SK-N-SH treated with all-trans-retinoic acid at 6 μM for 48 hours (cell line): Measurements from ENCODE around the gene P3H1.

Experiments used
- ATAC-seq: fragments of 200-7000 bp; cut with Tn5 transposase; 3 replicates; pipeline ENCODE4 v1.9.1; 2020; ENCODE audit warnings: mild to moderate bottlenecking, moderate library complexity
- ARNTL ChIP-seq: fragments of 450-650 bp; formaldehyde crosslinking; IDR thresholded peaks from 2 replicates; pipeline ENCODE4 v1.5.0; 2020; ENCODE audit warnings: low read depth, mild to moderate bottlenecking, moderate library complexity, borderline replicate concordance
- CSDC2 ChIP-seq: fragments of 250-450 bp; sonication (Bioruptor Pico); IDR thresholded peaks from 2 replicates; pipeline ENCODE4 v1.5.0; 2020; ENCODE audit warnings: mild to moderate bottlenecking, moderate library complexity
- ESRRG ChIP-seq: fragments of 250-450 bp; sonication (Bioruptor Pico); IDR thresholded peaks from 2 replicates; pipeline ENCODE4 v1.6.1; 2021; ENCODE audit warnings: mild to moderate bottlenecking
- GLIS3 ChIP-seq: fragments of 250-450 bp; sonication (Bioruptor Pico); IDR thresholded peaks from 2 replicates; pipeline ENCODE4 v1.5.0; 2020; ENCODE audit warnings: mild to moderate bottlenecking, moderate library complexity
- ISL1 ChIP-seq: fragments of 250-450 bp; sonication (Bioruptor Pico); IDR thresholded peaks from 2 replicates; pipeline ENCODE4 v2.1.2; 2022; ENCODE audit warnings: mild to moderate bottlenecking, moderate library complexity
- PATZ1 ChIP-seq: fragments of 250-450 bp; sonication (Bioruptor Pico); IDR thresholded peaks from 2 replicates; pipeline ENCODE4 v1.8.0; 2020; ENCODE audit warnings: mild to moderate bottlenecking, moderate library complexity, borderline replicate concordance
- PPARA ChIP-seq: fragments of 250-450 bp; sonication (Bioruptor Pico); IDR thresholded peaks from 2 replicates; pipeline ENCODE4 v1.5.0; 2020; ENCODE audit warnings: mild to moderate bottlenecking, borderline replicate concordance
- RARB ChIP-seq: fragments of 250-450 bp; sonication (Bioruptor Pico); IDR thresholded peaks from 2 replicates; pipeline ENCODE4 v1.8.0; 2021; ENCODE audit warnings: mild to moderate bottlenecking, moderate library complexity
- SNAI2 ChIP-seq: fragments of 250-450 bp; sonication (Bioruptor Pico); IDR thresholded peaks from 2 replicates; pipeline ENCODE4 v1.5.0; 2020; ENCODE audit warnings: mild to moderate bottlenecking, moderate library complexity
- TCF4 ChIP-seq: fragments of 250-450 bp; sonication (Bioruptor Pico); IDR thresholded peaks from 2 replicates; pipeline ENCODE4 v1.8.0; 2021; ENCODE audit warnings: mild to moderate bottlenecking, moderate library complexity, borderline replicate concordance
- TOX ChIP-seq: fragments of 250-450 bp; sonication (Bioruptor Pico); IDR thresholded peaks from 2 replicates; pipeline ENCODE4 v1.8.0; 2021; ENCODE audit warnings: mild to moderate bottlenecking, moderate library complexity, borderline replicate concordance
- ZFP3 ChIP-seq: fragments of 250-450 bp; sonication (Bioruptor Pico); IDR thresholded peaks from 2 replicates; pipeline ENCODE4 v1.5.0; 2020; ENCODE audit warnings: mild to moderate bottlenecking, moderate library complexity
- ZFP30 ChIP-seq: fragments of 450-650 bp; formaldehyde crosslinking; IDR thresholded peaks from 2 replicates; pipeline ENCODE4 v1.5.0; 2022; ENCODE audit warnings: mild to moderate bottlenecking, moderate library complexity
- ZNF565 ChIP-seq: fragments of 450-650 bp; formaldehyde crosslinking; conservative IDR thresholded peaks from 2 replicates; pipeline ENCODE4 v1.5.0; 2020; ENCODE audit warnings: low read depth, mild to moderate bottlenecking, moderate library complexity
- ZNF70 ChIP-seq: fragments of 450-650 bp; formaldehyde crosslinking; IDR thresholded peaks from 2 replicates; pipeline ENCODE4 v1.5.0; 2020; ENCODE audit warnings: mild to moderate bottlenecking, moderate library complexity
- ZNF8 ChIP-seq: fragments of 450-650 bp; formaldehyde crosslinking; IDR thresholded peaks from 2 replicates; pipeline ENCODE4 v1.5.0; 2020; ENCODE audit warnings: mild to moderate bottlenecking, moderate library complexity
- TF ChIP-seq, protein P1 (sequence below): fragments of 250-450 bp; sonication (Bioruptor Pico); IDR thresholded peaks from 2 replicates; pipeline ENCODE4 v1.5.1; 2021; ENCODE audit warnings: mild to moderate bottlenecking, moderate library complexity
- TF ChIP-seq, protein P2 (sequence below): fragments of 250-450 bp; sonication (Bioruptor Pico); IDR thresholded peaks from 2 replicates; pipeline ENCODE4 v1.5.1; 2020; ENCODE audit warnings: low read depth, mild to moderate bottlenecking, moderate library complexity
- TF ChIP-seq, protein P3 (sequence below): fragments of 250-450 bp; sonication (Bioruptor Pico); IDR thresholded peaks from 2 replicates; pipeline ENCODE4 v1.8.0; 2021; ENCODE audit warnings: low read depth, mild to moderate bottlenecking, moderate library complexity, borderline replicate concordance
- TF ChIP-seq, protein P4 (sequence below): fragments of 250-450 bp; sonication (Bioruptor Pico); IDR thresholded peaks from 2 replicates; pipeline ENCODE4 v1.5.0; 2020; ENCODE audit warnings: mild to moderate bottlenecking, moderate library complexity

Gene P3H1

DNA sequence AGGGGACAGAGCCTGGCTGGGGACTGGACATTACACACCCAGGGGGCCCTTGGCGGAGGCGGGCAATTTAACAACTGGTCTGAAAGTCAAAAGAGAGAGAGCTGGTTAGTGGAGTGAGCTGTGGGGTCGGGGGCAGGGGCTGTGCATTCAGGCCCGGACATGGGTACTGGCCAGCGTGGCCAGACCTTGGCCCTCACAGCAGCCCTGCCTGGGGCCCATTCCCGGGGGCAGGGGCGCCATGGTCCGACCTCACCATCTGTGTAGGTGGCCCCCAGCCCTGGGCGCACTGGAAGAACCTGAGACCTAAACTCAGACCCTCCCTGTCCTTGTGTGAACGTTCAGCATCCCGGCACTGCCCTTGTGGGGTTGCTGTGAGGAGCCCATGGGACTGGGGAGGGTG is 31.8 kb downstream of the P3H1 start (continued):
- TF ChIP-seq, protein P1, sequence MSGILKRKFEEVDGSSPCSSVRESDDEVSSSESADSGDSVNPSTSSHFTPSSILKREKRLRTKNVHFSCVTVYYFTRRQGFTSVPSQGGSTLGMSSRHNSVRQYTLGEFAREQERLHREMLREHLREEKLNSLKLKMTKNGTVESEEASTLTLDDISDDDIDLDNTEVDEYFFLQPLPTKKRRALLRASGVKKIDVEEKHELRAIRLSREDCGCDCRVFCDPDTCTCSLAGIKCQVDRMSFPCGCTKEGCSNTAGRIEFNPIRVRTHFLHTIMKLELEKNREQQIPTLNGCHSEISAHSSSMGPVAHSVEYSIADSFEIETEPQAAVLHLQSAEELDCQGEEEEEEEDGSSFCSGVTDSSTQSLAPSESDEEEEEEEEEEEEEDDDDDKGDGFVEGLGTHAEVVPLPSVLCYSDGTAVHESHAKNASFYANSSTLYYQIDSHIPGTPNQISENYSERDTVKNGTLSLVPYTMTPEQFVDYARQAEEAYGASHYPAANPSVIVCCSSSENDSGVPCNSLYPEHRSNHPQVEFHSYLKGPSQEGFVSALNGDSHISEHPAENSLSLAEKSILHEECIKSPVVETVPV, result no peak
- TF ChIP-seq ESRRG (CRISPR knock-in tag) (no peak), ZFP30 (CRISPR knock-in tag) (no peak), ZFP3 (CRISPR knock-in tag) (no peak), TOX (CRISPR knock-in tag) (no peak), ZNF8 (CRISPR knock-in tag) (no peak), GLIS3 (CRISPR knock-in tag) (no peak)

GRCh38 chr1:42734201-42735035 is 32.4 kb downstream of the P3H1 start:
- no peak for ATAC-seq
- TF ChIP-seq ZNF70 (CRISPR knock-in tag) (no peak), CSDC2 (CRISPR knock-in tag) (no peak), TOX (CRISPR knock-in tag) (no peak), PATZ1 (no peak), ARNTL (no peak), ISL1 (no peak), ZFP3 (CRISPR knock-in tag) (no peak)

GRCh38 chr1:42733415-42734200 is 33.2 kb downstream of the P3H1 start:
- TF ChIP-seq ZNF70 (CRISPR knock-in tag), result no peak
- TF ChIP-seq GLIS3 (CRISPR knock-in tag), result no peak
- TF ChIP-seq RARB (CRISPR knock-in tag), result no peak
- no peak for TF ChIP-seq ZFP30 (CRISPR knock-in tag)
- TF ChIP-seq ZNF8 (CRISPR knock-in tag), result no peak
- TF ChIP-seq, protein P1, result no peak
- no peak for TF ChIP-seq CSDC2 (CRISPR knock-in tag)
- TF ChIP-seq, protein P2, sequence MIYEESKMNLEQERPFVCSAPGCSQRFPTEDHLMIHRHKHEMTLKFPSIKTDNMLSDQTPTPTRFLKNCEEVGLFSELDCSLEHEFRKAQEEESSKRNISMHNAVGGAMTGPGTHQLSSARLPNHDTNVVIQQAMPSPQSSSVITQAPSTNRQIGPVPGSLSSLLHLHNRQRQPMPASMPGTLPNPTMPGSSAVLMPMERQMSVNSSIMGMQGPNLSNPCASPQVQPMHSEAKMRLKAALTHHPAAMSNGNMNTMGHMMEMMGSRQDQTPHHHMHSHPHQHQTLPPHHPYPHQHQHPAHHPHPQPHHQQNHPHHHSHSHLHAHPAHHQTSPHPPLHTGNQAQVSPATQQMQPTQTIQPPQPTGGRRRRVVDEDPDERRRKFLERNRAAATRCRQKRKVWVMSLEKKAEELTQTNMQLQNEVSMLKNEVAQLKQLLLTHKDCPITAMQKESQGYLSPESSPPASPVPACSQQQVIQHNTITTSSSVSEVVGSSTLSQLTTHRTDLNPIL (CRISPR knock-in tag), result no peak
- TF ChIP-seq ISL1, result no peak
- TF ChIP-seq ARNTL, result no peak
- TF ChIP-seq TOX (CRISPR knock-in tag), result no peak
- TF ChIP-seq, protein P3, sequence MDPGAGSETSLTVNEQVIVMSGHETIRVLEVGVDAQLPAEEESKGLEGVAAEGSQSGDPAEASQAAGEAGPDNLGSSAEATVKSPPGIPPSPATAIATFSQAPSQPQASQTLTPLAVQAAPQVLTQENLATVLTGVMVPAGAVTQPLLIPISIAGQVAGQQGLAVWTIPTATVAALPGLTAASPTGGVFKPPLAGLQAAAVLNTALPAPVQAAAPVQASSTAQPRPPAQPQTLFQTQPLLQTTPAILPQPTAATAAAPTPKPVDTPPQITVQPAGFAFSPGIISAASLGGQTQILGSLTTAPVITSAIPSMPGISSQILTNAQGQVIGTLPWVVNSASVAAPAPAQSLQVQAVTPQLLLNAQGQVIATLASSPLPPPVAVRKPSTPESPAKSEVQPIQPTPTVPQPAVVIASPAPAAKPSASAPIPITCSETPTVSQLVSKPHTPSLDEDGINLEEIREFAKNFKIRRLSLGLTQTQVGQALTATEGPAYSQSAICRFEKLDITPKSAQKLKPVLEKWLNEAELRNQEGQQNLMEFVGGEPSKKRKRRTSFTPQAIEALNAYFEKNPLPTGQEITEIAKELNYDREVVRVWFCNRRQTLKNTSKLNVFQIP (CRISPR knock-in tag), result no peak
- TF ChIP-seq ZFP3 (CRISPR knock-in tag), result no peak
- TF ChIP-seq ZNF565 (CRISPR knock-in tag), result no peak
- TF ChIP-seq, protein P4, sequence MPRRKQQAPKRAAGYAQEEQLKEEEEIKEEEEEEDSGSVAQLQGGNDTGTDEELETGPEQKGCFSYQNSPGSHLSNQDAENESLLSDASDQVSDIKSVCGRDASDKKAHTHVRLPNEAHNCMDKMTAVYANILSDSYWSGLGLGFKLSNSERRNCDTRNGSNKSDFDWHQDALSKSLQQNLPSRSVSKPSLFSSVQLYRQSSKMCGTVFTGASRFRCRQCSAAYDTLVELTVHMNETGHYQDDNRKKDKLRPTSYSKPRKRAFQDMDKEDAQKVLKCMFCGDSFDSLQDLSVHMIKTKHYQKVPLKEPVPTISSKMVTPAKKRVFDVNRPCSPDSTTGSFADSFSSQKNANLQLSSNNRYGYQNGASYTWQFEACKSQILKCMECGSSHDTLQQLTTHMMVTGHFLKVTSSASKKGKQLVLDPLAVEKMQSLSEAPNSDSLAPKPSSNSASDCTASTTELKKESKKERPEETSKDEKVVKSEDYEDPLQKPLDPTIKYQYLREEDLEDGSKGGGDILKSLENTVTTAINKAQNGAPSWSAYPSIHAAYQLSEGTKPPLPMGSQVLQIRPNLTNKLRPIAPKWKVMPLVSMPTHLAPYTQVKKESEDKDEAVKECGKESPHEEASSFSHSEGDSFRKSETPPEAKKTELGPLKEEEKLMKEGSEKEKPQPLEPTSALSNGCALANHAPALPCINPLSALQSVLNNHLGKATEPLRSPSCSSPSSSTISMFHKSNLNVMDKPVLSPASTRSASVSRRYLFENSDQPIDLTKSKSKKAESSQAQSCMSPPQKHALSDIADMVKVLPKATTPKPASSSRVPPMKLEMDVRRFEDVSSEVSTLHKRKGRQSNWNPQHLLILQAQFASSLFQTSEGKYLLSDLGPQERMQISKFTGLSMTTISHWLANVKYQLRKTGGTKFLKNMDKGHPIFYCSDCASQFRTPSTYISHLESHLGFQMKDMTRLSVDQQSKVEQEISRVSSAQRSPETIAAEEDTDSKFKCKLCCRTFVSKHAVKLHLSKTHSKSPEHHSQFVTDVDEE (CRISPR knock-in tag), result no peak
- TF ChIP-seq SNAI2 (CRISPR knock-in tag), result no peak
- TF ChIP-seq TCF4, result no peak
- TF ChIP-seq PATZ1, result no peak
- TF ChIP-seq PPARA (CRISPR knock-in tag), result no peak
- ATAC-seq, result no peak
